GM21526 (cell line): Measurements from ENCODE around the gene IFIT1.
"Not testable (repeated sequence)": the region's sequence is repeated elsewhere in the genome, so short reads cannot be mapped to it uniquely, and the experiment has no call there.

Experiments used
- ATAC-seq: cut with Tn5 transposase; IDR thresholded peaks from one replicate; pipeline ENCODE4 v1.9.1; 2021; ENCODE audit warnings: moderate library complexity; ENCODE audit not compliant: unreplicated experiment, low FRiP score

IFIT1 gene

DNA sequence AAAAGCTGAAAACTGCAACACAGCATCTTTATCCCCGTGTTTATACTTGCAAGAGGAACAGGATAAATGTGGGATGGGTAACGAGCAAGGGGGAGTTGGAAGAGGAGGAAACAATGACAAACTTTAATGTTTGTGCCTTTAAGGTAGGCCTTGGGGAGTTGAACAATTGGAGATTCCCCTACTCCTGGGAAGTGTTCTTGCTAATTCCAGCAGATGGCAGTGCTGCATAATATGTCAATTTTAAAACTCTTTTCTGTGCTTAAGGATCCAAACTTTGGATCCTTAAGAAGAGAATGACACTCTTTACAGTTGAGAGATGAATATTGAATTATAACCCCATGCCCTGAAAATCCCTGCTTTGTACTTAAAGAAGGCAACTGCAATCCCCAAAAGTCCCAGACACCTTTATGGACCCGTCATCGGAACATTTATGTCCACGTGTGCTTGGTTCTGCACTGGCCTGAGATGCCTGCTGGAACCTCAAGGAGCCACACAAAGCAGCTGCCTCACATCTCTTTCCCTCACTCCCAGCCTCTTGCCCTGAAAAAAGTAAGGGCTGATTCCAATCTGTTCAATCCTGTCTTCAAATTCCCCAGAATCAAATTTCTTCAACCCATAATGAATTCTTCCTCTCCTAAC, 33.9 kb downstream of the IFIT1 start:
- ATAC-seq = no peak

GRCh38 chr10:89427629-89428028, 35.2 kb downstream of the IFIT1 start:
- ATAC-seq = no peak

DNA sequence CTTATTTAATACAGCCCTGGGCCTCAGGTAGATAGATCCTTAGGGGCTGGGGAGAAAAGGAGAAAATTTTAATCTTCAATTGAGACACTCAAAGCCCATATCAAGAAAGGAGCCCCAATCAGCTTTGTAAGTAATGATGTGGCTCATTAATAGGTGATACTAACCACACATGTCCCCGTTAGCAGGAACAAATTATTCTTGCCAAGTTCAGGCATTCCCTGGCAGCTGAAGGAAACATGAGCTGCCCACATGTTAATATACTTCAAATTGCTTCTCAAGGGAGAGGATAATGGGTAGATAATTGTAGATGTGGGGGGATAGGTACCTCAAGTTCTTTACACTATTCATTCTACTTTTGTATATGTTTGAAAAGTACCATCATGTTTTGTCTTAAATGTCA, 36.5 kb downstream of the IFIT1 start:
- no peak for ATAC-seq

DNA sequence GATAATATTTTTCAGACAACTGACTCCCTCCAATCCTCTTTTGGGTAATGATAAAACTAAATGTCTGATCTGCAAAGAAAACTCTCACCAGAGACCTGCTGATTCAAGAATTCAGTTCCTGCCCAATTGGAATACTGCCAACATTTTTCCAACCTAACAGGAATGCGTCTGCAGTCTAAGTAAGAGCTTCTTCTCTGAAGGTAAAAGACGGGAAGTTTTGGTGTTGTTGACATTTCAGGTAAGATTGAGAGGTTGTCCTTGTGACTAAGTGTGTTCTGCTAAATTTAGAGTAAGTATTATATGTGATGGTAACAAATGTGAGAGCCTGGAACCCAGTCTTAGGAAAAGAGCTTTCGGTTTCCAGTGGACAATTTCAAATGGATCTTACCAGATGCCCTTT, 39.6 kb downstream of the IFIT1 start:
- no peak for ATAC-seq

GRCh38 chr10:89438525-89438924, 46.1 kb downstream of the IFIT1 start:
- ATAC-seq = no peak

DNA sequence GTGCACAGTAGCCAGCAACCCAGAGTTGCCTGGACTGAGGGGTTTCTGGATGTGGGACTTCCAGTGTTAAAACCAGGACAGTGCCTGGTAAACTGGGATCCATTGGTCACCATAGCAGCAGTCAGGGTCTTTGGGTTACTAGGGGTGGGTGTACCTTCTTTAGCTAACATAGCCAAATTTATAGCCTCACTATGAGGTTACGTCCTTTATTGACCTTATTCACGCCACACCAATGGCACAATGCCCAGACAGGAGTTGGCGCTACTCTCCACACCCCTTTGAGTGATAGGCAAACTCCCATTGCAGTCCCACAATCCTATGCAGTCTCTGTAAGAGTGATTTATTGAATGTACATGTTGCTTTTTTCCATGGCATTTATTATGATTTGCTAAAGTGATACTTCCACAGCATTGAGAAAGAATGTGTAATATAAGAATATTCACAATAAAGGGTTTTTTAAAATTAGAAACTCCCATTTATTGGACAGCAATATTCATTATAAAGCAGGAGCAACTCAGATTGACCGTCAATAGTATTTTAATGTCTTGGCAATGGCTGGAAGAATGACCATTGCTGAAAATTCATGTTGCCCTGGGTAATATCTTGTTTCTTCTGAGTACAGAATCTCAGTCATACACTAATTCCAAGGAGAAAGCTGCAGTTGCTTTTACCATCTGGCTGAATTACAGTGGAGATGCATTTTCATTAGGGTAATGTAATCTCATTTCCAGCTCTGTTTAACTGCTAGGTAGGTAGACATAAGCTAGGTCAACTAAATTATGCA, 48.0 kb downstream of the IFIT1 start:
- ATAC-seq = no peak

DNA sequence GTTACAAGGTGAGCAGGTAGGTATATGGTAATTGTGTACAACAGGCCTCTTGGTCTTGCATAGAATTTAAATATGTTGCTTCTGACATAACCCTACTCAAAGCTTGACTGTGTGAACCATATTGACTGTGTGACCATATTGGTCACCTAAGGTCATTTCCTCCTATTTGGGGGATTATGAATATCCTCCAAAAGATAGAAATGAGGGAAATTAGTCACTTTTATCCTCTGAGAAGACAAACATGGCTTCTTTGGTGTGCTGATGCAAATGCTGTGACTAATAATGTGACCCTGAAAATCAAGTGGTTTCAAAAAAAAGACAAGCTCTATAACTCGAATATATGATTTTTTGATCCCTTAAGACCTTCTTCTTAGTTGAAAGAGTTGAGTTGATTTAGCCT, 49.9 kb downstream of the IFIT1 start:
- ATAC-seq = no peak

DNA sequence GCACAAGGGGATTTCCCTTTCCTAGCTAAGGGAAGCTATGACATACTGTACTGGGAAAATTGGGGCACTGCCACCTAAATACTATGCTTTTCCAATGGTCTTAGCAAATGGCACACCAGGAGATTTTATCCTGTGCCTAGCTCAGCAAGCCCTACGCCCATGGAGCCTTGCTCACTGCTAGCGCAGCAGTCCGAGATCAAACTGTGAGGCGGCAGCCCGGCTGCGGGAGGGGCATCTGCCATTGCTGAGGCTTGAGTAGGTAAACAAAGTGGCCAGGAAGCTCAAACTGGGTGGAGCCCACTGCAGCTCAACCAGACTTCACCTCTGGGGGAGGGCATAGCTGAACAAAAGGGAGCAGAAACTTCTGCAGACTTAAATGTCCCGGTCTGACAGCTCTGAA, 52.4 kb downstream of the IFIT1 start:
- ATAC-seq = not testable (repeated sequence)

DNA sequence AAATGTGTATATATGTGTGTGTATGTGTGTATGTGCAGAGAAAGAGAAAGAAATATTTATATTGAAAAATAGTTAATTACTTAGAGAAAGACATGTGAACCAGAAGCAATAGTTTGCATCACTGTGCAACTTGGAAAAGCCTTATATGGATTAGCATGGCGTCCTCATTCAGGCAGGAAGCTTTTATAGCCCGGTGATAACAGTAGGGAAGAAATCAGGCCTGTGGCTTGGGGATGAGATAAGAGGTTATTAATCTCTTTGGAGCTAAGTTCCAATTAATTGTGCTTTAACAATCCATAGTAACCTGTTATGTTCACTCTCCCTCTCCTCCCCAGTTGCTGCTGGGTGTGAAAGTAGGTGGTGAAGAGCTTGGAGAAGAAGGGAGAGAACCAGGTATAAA, 58.5 kb downstream of the IFIT1 start:
- no peak for ATAC-seq

DNA sequence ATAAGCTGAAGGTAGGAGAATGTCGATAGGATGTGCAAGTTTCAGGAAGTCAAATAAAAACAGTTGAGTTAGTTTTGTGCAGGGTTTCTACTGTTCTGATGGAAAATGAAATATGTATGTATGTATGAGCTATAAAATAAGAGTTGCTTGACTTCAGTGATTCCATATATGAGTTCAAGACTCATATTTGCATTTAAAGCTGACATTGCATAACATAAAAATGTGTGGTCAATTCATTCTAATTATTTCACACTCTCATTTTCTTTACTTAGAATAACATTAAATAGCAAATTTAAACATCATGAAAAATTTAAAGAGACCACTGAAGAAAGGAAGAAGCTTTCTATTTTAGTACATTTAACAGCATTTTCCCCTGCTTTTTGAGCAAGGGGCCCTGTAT, 59.8 kb downstream of the IFIT1 start:
- no peak for ATAC-seq

- ATAC-seq = no peak
Measured at GRCh38 chr10:89454561-89455347, 62.3 kb downstream of the IFIT1 start.
